Measurements from ENCODE around the gene CCL14.

CCL14 gene

GRCh38 chr17:35936063-35936462 lies 50.5 kb downstream of the CCL14 start:
- DNase-seq, result no peak

- DNase-seq, result no peak
Observed at GRCh38 chr17:35934760-35935159, 51.8 kb downstream of the CCL14 start.

Measured in NCI-H187 treated with DMSO at 0.1 percent for 48 hours (cell line).